Measurements from ENCODE around the gene MPZL1.

- TF ChIP-seq NPAS2 (CRISPR knock-in tag; IDR thresholded peaks at IDR 0.05; ENCODE audit: borderline replicate concordance) (no peak), ZNF776 (CRISPR knock-in tag; IDR thresholded peaks at IDR 0.05) (no peak), ZNF232 (CRISPR knock-in tag; IDR thresholded peaks at IDR 0.05; ENCODE audit: borderline replicate concordance) (no peak), CAMTA2 (CRISPR knock-in tag; IDR thresholded peaks at IDR 0.05; ENCODE audit: borderline replicate concordance) (no peak), NFE2L2 (IDR thresholded peaks at IDR 0.05; ENCODE audit: low read length) (no peak), CBX5 (CRISPR knock-in tag; IDR thresholded peaks at IDR 0.05; ENCODE audit: borderline replicate concordance) (no peak), ZNF770 (CRISPR knock-in tag; IDR thresholded peaks at IDR 0.05) (no peak)
Measured at GRCh38 chr1:167798952-167799351, 77.2 kb downstream of the MPZL1 start.
